Measurements from ENCODE around the gene DENND5A.

The DENND5A gene

GRCh38 chr11:9265211-9266131 lies at the start of gene DENND5A:
Gene DENND5A, minus strand, starts transcription at chr11:9265350. Its CDS starts 281 bp downstream, at chr11:9265069.
- peak; percentile 72 for DNase-seq (ENCODE audit: low read depth)

GRCh38 chr11:9314291-9315077 lies 49.3 kb upstream of the DENND5A start, which contains the start of gene TMEM41B:
Gene TMEM41B, minus strand, starts transcription at chr11:9314593. Its CDS starts 152 bp downstream, at chr11:9314441.
- DNase-seq (ENCODE audit: low read depth): peak; percentile 96

GRCh38 chr11:9313648-9314290 lies 48.6 kb upstream of the DENND5A start:
- no peak for DNase-seq (ENCODE audit: low read depth)

GRCh38 chr11:9310485-9311090 lies 45.4 kb upstream of the DENND5A start:
- DNase-seq (ENCODE audit: low read depth): no peak

- no peak for DNase-seq (ENCODE audit: low read depth)
These were observed 39.0 kb upstream of the DENND5A start for GRCh38 chr11:9304178-9304577.

- DNase-seq (ENCODE audit: low read depth): no peak
These were observed 37.3 kb upstream of the DENND5A start for GRCh38 chr11:9302448-9302847.

- no peak for DNase-seq (ENCODE audit: low read depth)
These were observed 36.6 kb upstream of the DENND5A start for GRCh38 chr11:9301720-9302119.

- no peak for DNase-seq (ENCODE audit: low read depth)
These were observed 28.5 kb upstream of the DENND5A start for GRCh38 chr11:9293646-9294045.

GRCh38 chr11:9285850-9286587 lies 20.9 kb upstream of the DENND5A start:
- DNase-seq (ENCODE audit: low read depth): no peak

- DNase-seq (ENCODE audit: low read depth): peak; percentile 26
These were observed 15.6 kb upstream of the DENND5A start for GRCh38 chr11:9280655-9281301.

- no peak for DNase-seq (ENCODE audit: low read depth)
These were observed 12.0 kb upstream of the DENND5A start for GRCh38 chr11:9277176-9277575.

- DNase-seq (ENCODE audit: low read depth): no peak
These were observed 11.4 kb upstream of the DENND5A start for GRCh38 chr11:9276571-9276970.

GRCh38 chr11:9274499-9275258 lies 9.5 kb upstream of the DENND5A start:
- DNase-seq (ENCODE audit: low read depth): no peak

- DNase-seq (ENCODE audit: low read depth): no peak
These were observed 8.5 kb upstream of the DENND5A start for GRCh38 chr11:9273376-9274336.

GRCh38 chr11:9269492-9270013 lies 4.4 kb upstream of the DENND5A start:
- no peak for DNase-seq (ENCODE audit: low read depth)

GRCh38 chr11:9267680-9268079 lies 2.5 kb upstream of the DENND5A start:
- no peak for DNase-seq (ENCODE audit: low read depth)

- no peak for DNase-seq (ENCODE audit: low read depth)
These were observed 1.8 kb upstream of the DENND5A start for GRCh38 chr11:9266926-9267325.

GRCh38 chr11:9266132-9266736 lies 1.1 kb upstream of the DENND5A start:
- DNase-seq (ENCODE audit: low read depth): no peak

Data from fibroblast of the conjunctiva (primary cell).